Thyroid gland (tissue), 4 donors: ENCODE data around the gene C10orf90. TPM values are rescaled to one million over a fixed set of nuclear protein-coding genes. Genes with fewer than 3 reads are reported as not detected.
A peak's percentile ranks its signal among the peaks of the same experiment; 100 is the strongest.

ENCODE experiments used
- DNase-seq, 2 donors: peaks; one replicate each; pipeline ENCODE4 v3.0.0-alpha.2; 2019
- H3K27ac ChIP-seq, 3 donors: fragments of 200-600 bp; sonication (generic); 1 replicate in 2 of 3; 2 replicates in 1 of 3; pipeline ENCODE4 v1.5.1; 2016 to 2019; ENCODE audit warnings: mild to moderate bottlenecking in 1 of 3, moderate library complexity in 1 of 3
- H3K27me3 ChIP-seq: fragments of 200-600 bp; sonication (generic); one replicate; pipeline ENCODE4 v1.5.1; 2019
- H3K36me3 ChIP-seq, 2 donors: fragments of 200-600 bp; sonication (generic); one replicate each; pipeline ENCODE4 v1.5.1; 2016 to 2019
- H3K4me1 ChIP-seq, 2 donors: fragments of 200-600 bp; sonication (generic); one replicate each; pipeline ENCODE4 v1.5.1; 2017 to 2019
- H3K4me3 ChIP-seq, 3 donors: fragments of 200-600 bp; sonication (generic); replicated peaks in 1 of 3; 1 replicate in 2 of 3; 2 replicates in 1 of 3; pipeline ENCODE4 v1.5.1; 2016; ENCODE audit warnings: mild to moderate bottlenecking in 1 of 3
- H3K9me3 ChIP-seq: fragments of 200-600 bp; sonication (generic); one replicate; pipeline ENCODE4 v1.5.1; 2017
- POLR2A ChIP-seq, 2 donors: fragments of 450-650 bp; IDR thresholded peaks; one replicate each; pipeline ENCODE4 v1.6.1; 2017; ENCODE audit warnings: antibody characterized with exemption in 2 of 2, mild to moderate bottlenecking in 2 of 2, moderate library complexity in 1 of 2
- WGBS, 2 donors: methylation state at CpG; one replicate each; pipeline ENCODE4 v1.1.5; 2017; 5-methylcytosine and 5-hydroxymethylcytosine counted together
- intact Hi-C: fragments of 100-400 bp; cut with DNase I; formaldehyde crosslinking; loops from one replicate; pipeline ENCODE4 v1.15.1; 2023
- total RNA-seq, 4 donors: library from RNA; depleted of rRNA; stranded (reverse); fragments of >200 nt; gene quantifications; one replicate each; pipeline ENCODE4 v1.2.3, GENCODE V29; 2016
- TF ChIP-seq, protein P1 (sequence below), 6 experiments: fragments of 200-600 bp in 3 of 6; fragments of 450-650 bp in 3 of 6; sonication (generic) in 3 of 6; IDR thresholded peaks; one replicate each; pipeline ENCODE4 v1.5.1; 2016 to 2019; ENCODE audit warnings: antibody characterized with exemption in 6 of 6, mild to moderate bottlenecking in 2 of 6, inconsistent platforms in 1 of 6, moderate library complexity in 1 of 6

C10orf90 gene
- total RNA-seq, 4 donors from 2014 or later = 0.45 to 5.1 (median 2.0) TPM

DNA sequence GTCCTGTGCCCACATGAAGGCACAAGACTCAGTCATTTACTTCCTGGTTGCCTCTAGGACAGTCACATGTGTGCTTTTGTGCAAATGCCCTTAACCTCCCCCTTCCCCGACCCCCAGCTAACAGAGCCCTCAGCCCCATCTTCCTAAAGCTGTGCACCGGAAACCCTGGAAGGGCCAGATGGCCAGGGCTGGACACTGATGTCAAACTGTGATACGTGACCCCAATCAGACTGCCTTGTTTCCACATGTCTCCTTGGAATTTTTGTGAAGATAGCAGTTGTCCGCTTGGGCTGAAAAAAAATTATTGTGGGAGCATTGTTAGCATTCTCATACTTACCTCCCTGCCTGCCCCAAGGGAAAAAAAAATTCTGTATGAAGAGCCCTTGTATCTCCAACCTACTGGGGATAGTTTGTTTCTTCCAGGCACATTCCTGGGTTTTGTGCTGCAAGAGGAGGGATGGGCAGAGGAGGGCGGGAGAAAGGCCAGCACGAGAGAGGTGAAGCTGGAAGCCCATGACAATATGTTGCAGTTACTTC is 265.2 kb downstream of the C10orf90 start:
- no peak overlapping the region for H3K4me3 ChIP-seq
- H3K9me3 ChIP-seq = no peaks in the 10 kb centered on the region
- 54 to 55% methylated on average over 6 of the region's 6 CpGs for WGBS, 2 donors
- TF ChIP-seq, protein P1, sequence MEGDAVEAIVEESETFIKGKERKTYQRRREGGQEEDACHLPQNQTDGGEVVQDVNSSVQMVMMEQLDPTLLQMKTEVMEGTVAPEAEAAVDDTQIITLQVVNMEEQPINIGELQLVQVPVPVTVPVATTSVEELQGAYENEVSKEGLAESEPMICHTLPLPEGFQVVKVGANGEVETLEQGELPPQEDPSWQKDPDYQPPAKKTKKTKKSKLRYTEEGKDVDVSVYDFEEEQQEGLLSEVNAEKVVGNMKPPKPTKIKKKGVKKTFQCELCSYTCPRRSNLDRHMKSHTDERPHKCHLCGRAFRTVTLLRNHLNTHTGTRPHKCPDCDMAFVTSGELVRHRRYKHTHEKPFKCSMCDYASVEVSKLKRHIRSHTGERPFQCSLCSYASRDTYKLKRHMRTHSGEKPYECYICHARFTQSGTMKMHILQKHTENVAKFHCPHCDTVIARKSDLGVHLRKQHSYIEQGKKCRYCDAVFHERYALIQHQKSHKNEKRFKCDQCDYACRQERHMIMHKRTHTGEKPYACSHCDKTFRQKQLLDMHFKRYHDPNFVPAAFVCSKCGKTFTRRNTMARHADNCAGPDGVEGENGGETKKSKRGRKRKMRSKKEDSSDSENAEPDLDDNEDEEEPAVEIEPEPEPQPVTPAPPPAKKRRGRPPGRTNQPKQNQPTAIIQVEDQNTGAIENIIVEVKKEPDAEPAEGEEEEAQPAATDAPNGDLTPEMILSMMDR (IDR thresholded peaks at IDR 0.05) = no peak
- no peak for TF ChIP-seq POLR2A (IDR thresholded peaks at IDR 0.05)
- peaks cover 10 to 15% of the 10 kb centered on the region in 2 donors for H3K4me1 ChIP-seq
- no peak overlapping the region for H3K27ac ChIP-seq
- intact Hi-C loops = no loop called here
- DNase-seq = peak; percentile 50 to 51
- H3K27me3 ChIP-seq = no peaks in the 10 kb centered on the region
- no peaks in the 10 kb centered on the region for H3K36me3 ChIP-seq

DNA sequence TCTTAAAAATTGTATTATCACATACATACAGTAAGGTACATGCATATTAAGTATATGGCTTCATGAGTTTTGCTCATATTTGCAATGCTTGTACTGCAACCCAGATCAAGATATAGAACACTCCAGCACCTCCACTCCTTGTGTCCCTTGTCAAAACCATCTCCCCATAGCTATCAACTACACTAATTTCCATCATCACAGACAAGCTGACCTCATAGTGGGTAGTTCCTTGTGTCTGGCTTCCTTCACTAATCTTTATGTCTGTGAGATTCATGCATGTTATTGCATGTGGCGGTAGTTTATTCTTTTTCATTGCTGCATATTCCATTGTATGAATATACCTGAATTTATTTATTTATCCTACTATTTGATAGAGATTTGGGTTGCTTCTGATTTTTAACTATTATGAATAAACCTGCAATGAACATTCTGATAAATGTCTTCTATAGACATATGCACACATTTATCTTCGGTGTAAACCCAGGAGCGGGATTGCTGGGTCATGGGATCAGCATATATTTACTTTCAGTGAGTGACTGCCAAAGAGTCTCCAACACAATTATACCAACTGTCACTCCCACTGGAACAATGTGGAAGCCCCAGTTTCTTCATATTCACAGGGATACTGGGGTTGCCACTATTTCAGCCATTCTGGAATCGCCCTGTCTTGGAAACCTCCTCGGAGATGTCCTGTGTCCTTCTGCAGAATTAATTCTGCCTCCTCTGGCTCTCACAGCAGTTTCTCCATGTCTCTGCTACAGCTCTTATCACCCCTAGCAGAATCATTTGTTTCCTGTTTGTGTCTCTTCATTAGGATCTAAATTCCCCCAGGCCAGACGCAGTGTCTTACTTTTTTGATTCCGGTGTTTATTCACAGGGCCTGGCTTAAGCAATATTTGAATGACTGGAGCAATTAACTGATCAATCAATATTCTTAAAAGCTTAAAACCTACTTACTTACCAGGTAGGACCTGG is 267.5 kb downstream of the C10orf90 start:
- Histone ChIP-seq H3K9me3 (no peaks in the 10 kb centered on the region), H3K4me3 (no peak overlapping the region), H3K27me3 (no peaks in the 10 kb centered on the region), H3K4me1 (peaks cover 10 to 15% of the 10 kb centered on the region in 2 donors), H3K27ac (no peak overlapping the region), H3K36me3 (no peaks in the 10 kb centered on the region)
- TF ChIP-seq, protein P1 (IDR thresholded peaks at IDR 0.05) = no peak
- no peak for TF ChIP-seq POLR2A (IDR thresholded peaks at IDR 0.05)
- DNase-seq = no peak
- intact Hi-C loops = no loop called here
- WGBS, 2 donors = 83 to 89% methylated on average over 7 of the region's 7 CpGs

DNA sequence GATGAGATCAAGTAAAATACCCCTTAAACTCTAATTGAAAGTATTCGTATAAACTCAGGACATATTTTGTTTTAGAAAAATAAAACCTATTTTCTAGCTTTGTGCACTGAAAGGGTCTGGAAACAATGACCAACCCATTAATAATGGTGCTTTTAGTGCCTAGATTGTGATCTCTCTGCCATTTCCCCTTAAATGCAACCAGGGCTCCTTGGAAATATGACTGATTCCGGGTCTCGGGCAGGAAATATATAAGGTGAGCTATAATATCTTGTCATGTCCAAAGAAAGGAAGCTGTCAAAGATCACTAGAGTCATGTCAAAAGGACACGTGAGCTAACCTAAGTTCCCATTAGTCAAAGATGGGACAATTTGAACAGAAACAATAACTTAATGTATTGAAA is 269.9 kb downstream of the C10orf90 start:
- TF ChIP-seq, protein P1 (IDR thresholded peaks at IDR 0.05) = no peak
- TF ChIP-seq POLR2A (IDR thresholded peaks at IDR 0.05) = no peak
- Histone ChIP-seq H3K9me3 (no peaks in the 10 kb centered on the region), H3K4me1 (peaks cover 4 to 7% of the 10 kb centered on the region in 2 donors), H3K36me3 (no peaks in the 10 kb centered on the region), H3K4me3 (no peak overlapping the region), H3K27ac (no peak overlapping the region), H3K27me3 (no peaks in the 10 kb centered on the region)
- intact Hi-C loops = no loop called here
- DNase-seq = no peak
- 86 to 89% methylated on average over 4 of the region's 4 CpGs for WGBS, 2 donors

DNA sequence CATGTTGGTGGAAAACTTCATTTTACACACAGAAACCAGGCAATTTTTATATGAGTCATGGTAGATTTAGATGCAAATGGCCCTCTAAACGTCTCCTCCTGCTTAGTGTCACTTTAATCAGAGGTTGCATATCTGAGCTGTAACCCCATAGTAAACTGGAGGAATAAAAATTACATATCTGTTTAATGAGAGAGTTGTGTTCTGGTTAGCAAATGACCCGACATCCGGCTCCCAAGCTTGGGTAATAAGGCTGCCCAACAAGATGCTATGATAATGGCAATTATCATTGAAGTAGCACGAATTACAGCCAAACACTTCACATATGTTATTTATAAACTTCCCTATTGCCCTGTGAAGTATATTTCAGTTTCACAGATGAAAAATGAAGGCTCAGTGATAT is 271.6 kb downstream of the C10orf90 start:
- H3K27me3 ChIP-seq = no peaks in the 10 kb centered on the region
- no peaks in the 10 kb centered on the region for H3K4me1 ChIP-seq
- TF ChIP-seq, protein P1 (IDR thresholded peaks at IDR 0.05) = no peak
- TF ChIP-seq POLR2A (IDR thresholded peaks at IDR 0.05) = no peak
- no peaks in the 10 kb centered on the region for H3K36me3 ChIP-seq
- WGBS, 2 donors = 85 to 91% methylated on average over 4 of the region's 4 CpGs
- intact Hi-C loops = no loop called here
- no peak overlapping the region for H3K27ac ChIP-seq
- no peak for DNase-seq
- no peak overlapping the region for H3K4me3 ChIP-seq
- no peaks in the 10 kb centered on the region for H3K9me3 ChIP-seq

DNA sequence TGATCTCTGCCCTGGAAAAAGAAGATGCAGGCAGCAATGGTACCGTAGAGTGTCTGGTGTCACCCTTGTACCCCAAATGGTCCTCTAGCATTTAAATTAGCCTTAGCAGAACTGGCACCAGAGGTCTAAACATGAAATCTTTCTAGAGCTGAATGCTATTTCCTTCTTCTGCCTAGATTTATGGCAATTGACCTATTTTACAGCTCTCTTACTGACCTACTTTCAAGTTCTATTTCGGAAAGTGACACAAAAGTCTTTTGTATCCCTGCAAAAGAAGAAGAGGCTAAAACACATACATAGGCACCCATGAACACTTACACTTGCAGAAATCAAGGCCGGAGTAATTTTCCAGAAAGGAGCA is 272.1 kb downstream of the C10orf90 start:
- intact Hi-C loops = no loop called here
- H3K27ac ChIP-seq = no peak overlapping the region
- H3K36me3 ChIP-seq = no peaks in the 10 kb centered on the region
- H3K4me1 ChIP-seq = no peaks in the 10 kb centered on the region
- TF ChIP-seq, protein P1 (IDR thresholded peaks at IDR 0.05) = no peak
- no peak for TF ChIP-seq POLR2A (IDR thresholded peaks at IDR 0.05)
- no peaks in the 10 kb centered on the region for H3K9me3 ChIP-seq
- no peak overlapping the region for H3K4me3 ChIP-seq
- no peaks in the 10 kb centered on the region for H3K27me3 ChIP-seq
- no peak for DNase-seq
- 92 to 94% methylated on average over 3 of the region's 3 CpGs for WGBS, 2 donors
